Vagina (tissue), 2 donors: Measurements from ENCODE around the gene ACTN4.

Experiments
- CTCF ChIP-seq, 3 experiments: fragments of 450-650 bp in 2 of 3; fragments of 200-600 bp in 1 of 3; sonication (generic) in 1 of 3; IDR thresholded peaks; one replicate each; pipeline ENCODE4 v1.5.1; 2017 to 2019; ENCODE audit warnings: antibody characterized with exemption in 3 of 3, mild to moderate bottlenecking in 2 of 3, moderate library complexity in 2 of 3
- POLR2A ChIP-seq, 2 donors: fragments of 450-650 bp; IDR thresholded peaks; one replicate each; pipeline ENCODE4 v1.6.1; 2017; ENCODE audit warnings: antibody characterized with exemption in 2 of 2, mild to moderate bottlenecking in 2 of 2, moderate library complexity in 2 of 2

- TF ChIP-seq CTCF (IDR thresholded peaks at IDR 0.05), result no peak
- TF ChIP-seq POLR2A (IDR thresholded peaks at IDR 0.05), result no peak
These were observed 17.9 kb downstream of the ACTN4 start for GRCh38 chr19:38665219-38665931.
